ENCODE measurements around the gene TNFSF10. TPM values are rescaled to one million over a fixed set of nuclear protein-coding genes. Genes with fewer than 3 reads are reported as not detected.

The TNFSF10 gene
- total RNA-seq, 1 experiment from 2014 or later: 0.22 TPM

- POLR2A ChIA-PET: no interaction called here
- Mint-ChIP-seq H3K4me1 (peaks cover 25% of the 10 kb centered on the region), H3K27ac (no peak overlapping the region), H3K27me3 (ENCODE audit: low read depth) (no peaks in the 10 kb centered on the region), H3K9me3 (peaks cover 6% of the 10 kb centered on the region), H3K4me3 (no peak overlapping the region), H3K36me3 (no peaks in the 10 kb centered on the region)
- DNase-seq (ENCODE audit: low spot score) (no peak), ATAC-seq (no peak)
- TF ChIP-seq PRRX2 (CRISPR knock-in tag; IDR thresholded peaks at IDR 0.05): no peak
- CTCF ChIA-PET: no interaction called here
These were observed 3.5 kb downstream of the TNFSF10 start for GRCh38 chr3:172519740-172520139.

DNA sequence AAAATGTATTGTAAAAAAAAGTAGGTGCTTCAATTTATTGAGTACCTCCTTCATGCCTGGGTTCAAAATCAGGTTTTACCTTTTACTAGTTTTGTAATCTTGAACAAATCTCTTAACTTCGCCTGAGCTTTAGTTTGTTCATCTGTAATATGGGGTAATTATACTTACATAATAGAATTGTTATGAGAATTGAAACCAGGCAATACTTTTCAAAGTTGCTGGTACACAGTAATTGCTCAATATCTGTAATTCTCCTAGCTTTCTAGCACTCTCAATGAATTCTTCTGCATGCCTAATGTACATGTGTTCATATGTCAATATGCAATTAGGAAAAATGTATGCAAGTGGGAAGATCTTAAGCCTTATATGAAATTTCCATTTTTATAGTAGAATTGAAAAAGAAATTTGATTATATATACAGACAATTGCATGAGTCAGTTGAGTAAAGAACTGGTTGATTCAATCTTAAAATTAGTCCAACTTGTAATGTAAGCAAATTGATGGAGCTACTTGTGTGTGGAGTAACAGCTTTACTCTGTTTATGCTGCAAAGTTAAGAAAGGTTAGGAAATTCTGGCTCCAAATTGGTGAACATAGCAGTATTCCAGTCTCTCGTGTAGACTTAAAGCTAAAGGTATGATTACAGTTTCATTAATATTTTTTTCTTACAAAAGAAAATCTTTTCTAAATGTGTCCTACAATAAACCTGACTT, 4.1 kb downstream of the TNFSF10 start:
- POLR2A ChIA-PET: no interaction called here
- Mint-ChIP-seq H3K27me3 (ENCODE audit: low read depth) (no peaks in the 10 kb centered on the region), H3K36me3 (no peaks in the 10 kb centered on the region), H3K4me1 (peaks cover 25% of the 10 kb centered on the region), H3K27ac (no peak overlapping the region), H3K9me3 (peaks cover 6% of the 10 kb centered on the region), H3K4me3 (no peak overlapping the region)
- TF ChIP-seq ZNF232 (CRISPR knock-in tag; IDR thresholded peaks at IDR 0.05) (no peak), ATF3 (CRISPR knock-in tag; conservative IDR thresholded peaks at IDR 0.05) (no peak), CDX4 (CRISPR knock-in tag; IDR thresholded peaks at IDR 0.05; ENCODE audit: borderline replicate concordance) (no peak), OVOL2 (CRISPR knock-in tag; IDR thresholded peaks at IDR 0.05; ENCODE audit: borderline replicate concordance) (no peak), ZBTB21 (CRISPR knock-in tag; IDR thresholded peaks at IDR 0.05; ENCODE audit: borderline replicate concordance) (no peak), TEAD1 (CRISPR knock-in tag; IDR thresholded peaks at IDR 0.05) (no peak)
- TF ChIP-seq, protein P1, sequence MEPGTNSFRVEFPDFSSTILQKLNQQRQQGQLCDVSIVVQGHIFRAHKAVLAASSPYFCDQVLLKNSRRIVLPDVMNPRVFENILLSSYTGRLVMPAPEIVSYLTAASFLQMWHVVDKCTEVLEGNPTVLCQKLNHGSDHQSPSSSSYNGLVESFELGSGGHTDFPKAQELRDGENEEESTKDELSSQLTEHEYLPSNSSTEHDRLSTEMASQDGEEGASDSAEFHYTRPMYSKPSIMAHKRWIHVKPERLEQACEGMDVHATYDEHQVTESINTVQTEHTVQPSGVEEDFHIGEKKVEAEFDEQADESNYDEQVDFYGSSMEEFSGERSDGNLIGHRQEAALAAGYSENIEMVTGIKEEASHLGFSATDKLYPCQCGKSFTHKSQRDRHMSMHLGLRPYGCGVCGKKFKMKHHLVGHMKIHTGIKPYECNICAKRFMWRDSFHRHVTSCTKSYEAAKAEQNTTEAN (CRISPR knock-in tag; IDR thresholded peaks at IDR 0.05): no peak
- TF ChIP-seq, protein P2, sequence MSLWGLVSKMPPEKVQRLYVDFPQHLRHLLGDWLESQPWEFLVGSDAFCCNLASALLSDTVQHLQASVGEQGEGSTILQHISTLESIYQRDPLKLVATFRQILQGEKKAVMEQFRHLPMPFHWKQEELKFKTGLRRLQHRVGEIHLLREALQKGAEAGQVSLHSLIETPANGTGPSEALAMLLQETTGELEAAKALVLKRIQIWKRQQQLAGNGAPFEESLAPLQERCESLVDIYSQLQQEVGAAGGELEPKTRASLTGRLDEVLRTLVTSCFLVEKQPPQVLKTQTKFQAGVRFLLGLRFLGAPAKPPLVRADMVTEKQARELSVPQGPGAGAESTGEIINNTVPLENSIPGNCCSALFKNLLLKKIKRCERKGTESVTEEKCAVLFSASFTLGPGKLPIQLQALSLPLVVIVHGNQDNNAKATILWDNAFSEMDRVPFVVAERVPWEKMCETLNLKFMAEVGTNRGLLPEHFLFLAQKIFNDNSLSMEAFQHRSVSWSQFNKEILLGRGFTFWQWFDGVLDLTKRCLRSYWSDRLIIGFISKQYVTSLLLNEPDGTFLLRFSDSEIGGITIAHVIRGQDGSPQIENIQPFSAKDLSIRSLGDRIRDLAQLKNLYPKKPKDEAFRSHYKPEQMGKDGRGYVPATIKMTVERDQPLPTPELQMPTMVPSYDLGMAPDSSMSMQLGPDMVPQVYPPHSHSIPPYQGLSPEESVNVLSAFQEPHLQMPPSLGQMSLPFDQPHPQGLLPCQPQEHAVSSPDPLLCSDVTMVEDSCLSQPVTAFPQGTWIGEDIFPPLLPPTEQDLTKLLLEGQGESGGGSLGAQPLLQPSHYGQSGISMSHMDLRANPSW (CRISPR knock-in tag; conservative IDR thresholded peaks at IDR 0.05; ENCODE audit: low read depth): no peak
- TF ChIP-seq, protein P3, sequence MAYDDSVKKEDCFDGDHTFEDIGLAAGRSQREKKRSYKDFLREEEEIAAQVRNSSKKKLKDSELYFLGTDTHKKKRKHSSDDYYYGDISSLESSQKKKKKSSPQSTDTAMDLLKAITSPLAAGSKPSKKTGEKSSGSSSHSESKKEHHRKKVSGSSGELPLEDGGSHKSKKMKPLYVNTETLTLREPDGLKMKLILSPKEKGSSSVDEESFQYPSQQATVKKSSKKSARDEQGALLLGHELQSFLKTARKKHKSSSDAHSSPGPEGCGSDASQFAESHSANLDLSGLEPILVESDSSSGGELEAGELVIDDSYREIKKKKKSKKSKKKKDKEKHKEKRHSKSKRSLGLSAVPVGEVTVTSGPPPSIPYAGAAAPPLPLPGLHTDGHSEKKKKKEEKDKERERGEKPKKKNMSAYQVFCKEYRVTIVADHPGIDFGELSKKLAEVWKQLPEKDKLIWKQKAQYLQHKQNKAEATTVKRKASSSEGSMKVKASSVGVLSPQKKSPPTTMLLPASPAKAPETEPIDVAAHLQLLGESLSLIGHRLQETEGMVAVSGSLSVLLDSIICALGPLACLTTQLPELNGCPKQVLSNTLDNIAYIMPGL (CRISPR knock-in tag; IDR thresholded peaks at IDR 0.05): no peak
- TF ChIP-seq, protein P4, sequence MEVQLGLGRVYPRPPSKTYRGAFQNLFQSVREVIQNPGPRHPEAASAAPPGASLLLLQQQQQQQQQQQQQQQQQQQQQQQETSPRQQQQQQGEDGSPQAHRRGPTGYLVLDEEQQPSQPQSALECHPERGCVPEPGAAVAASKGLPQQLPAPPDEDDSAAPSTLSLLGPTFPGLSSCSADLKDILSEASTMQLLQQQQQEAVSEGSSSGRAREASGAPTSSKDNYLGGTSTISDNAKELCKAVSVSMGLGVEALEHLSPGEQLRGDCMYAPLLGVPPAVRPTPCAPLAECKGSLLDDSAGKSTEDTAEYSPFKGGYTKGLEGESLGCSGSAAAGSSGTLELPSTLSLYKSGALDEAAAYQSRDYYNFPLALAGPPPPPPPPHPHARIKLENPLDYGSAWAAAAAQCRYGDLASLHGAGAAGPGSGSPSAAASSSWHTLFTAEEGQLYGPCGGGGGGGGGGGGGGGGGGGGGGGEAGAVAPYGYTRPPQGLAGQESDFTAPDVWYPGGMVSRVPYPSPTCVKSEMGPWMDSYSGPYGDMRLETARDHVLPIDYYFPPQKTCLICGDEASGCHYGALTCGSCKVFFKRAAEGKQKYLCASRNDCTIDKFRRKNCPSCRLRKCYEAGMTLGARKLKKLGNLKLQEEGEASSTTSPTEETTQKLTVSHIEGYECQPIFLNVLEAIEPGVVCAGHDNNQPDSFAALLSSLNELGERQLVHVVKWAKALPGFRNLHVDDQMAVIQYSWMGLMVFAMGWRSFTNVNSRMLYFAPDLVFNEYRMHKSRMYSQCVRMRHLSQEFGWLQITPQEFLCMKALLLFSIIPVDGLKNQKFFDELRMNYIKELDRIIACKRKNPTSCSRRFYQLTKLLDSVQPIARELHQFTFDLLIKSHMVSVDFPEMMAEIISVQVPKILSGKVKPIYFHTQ (CRISPR knock-in tag; IDR thresholded peaks at IDR 0.05): no peak
- TF ChIP-seq, protein P5, sequence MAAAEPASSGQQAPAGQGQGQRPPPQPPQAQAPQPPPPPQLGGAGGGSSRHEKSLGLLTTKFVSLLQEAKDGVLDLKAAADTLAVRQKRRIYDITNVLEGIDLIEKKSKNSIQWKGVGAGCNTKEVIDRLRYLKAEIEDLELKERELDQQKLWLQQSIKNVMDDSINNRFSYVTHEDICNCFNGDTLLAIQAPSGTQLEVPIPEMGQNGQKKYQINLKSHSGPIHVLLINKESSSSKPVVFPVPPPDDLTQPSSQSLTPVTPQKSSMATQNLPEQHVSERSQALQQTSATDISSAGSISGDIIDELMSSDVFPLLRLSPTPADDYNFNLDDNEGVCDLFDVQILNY (CRISPR knock-in tag; IDR thresholded peaks at IDR 0.05): no peak
- DNase-seq (ENCODE audit: low spot score) (no peak), ATAC-seq (no peak)
- CTCF ChIA-PET: no interaction called here

Data from WTC11 (cell line).